H1 (cell line): Measurements from ENCODE around the gene PHTF1. TPM values are rescaled to one million over a fixed set of nuclear protein-coding genes. Genes with fewer than 3 reads are reported as not detected.
A peak's percentile ranks its signal among the peaks of the same experiment; 100 is the strongest.

ENCODE experiments used
- CTCF ChIA-PET: fragments of 300-600 bp; sonication (Branson Sonifier 250); formaldehyde crosslinking; loops from one replicate; lab custom pipeline; 2021; ENCODE audit not compliant: partially characterized antibody; lab: Charles Lee
- POLR2A ChIA-PET: fragments of 300-600 bp; sonication (Branson Sonifier 250); formaldehyde crosslinking; loops from one replicate; lab custom pipeline; 2021; ENCODE audit warnings: inconsistent platforms; ENCODE audit not compliant: partially characterized antibody; lab: Charles Lee
- DNase-seq, 2 experiments: peaks; one replicate each; pipeline versions ENCODE4 v3.0.0 to v3.0.0-alpha.2; 2010 to 2022; ENCODE audit warnings: low spot score in 2 of 2, low read depth in 1 of 2, mixed read lengths in 1 of 2
- FAIRE-seq: peaks from 2 replicates; lab custom pipeline; 2011; peaks lifted over from hg19 to GRCh38; lab: Jason Lieb, UNC
- H2AFZ ChIP-seq: 2 replicates; pipeline ENCODE4 v1.8.1; 2012; ENCODE audit warnings: low read length, inconsistent platforms
- H2AK5ac ChIP-seq: 2 replicates; pipeline ENCODE4 v1.6.1; 2013; ENCODE audit warnings: low read depth, low read length
- H2BK120ac ChIP-seq: replicated peaks from 2 replicates; pipeline ENCODE3; 2013; ENCODE audit warnings: low read depth, low read length, inconsistent platforms
- H2BK12ac ChIP-seq: 2 replicates; pipeline ENCODE4 v1.6.1; 2013; ENCODE audit warnings: low read depth, low read length
- H2BK15ac ChIP-seq: 2 replicates; pipeline ENCODE4 v1.6.1; 2013; ENCODE audit warnings: low read length
- H2BK20ac ChIP-seq: 2 replicates; pipeline ENCODE4 v1.6.1; 2013; ENCODE audit warnings: low read length
- H2BK5ac ChIP-seq: 2 replicates; pipeline ENCODE4 v1.6.1; 2013; ENCODE audit warnings: low read depth, low read length
- H3K14ac ChIP-seq: 2 replicates; pipeline ENCODE4 v1.6.1; 2013; ENCODE audit warnings: inconsistent platforms; ENCODE audit not compliant: insufficient read length
- H3K18ac ChIP-seq: 2 replicates; pipeline ENCODE4 v1.6.1; 2013; ENCODE audit warnings: low read length; ENCODE audit errors: extremely low read depth
- H3K23ac ChIP-seq: 2 replicates; pipeline ENCODE4 v1.6.1; 2013; ENCODE audit warnings: inconsistent platforms; ENCODE audit not compliant: insufficient read length
- H3K23me2 ChIP-seq: 2 replicates; pipeline ENCODE4 v1.6.1; 2013; ENCODE audit warnings: low read depth, low read length
- H3K27ac ChIP-seq: 2 replicates; pipeline ENCODE4 v1.6.1; 2011; ENCODE audit warnings: low read depth, low read length, inconsistent platforms
- H3K27me3 ChIP-seq, 4 experiments: replicated peaks in 1 of 4; 1 replicate in 1 of 4; 2 replicates in 3 of 4; pipeline versions ENCODE4 v1.6.1 to v1.8.1; 2011 to 2013; ENCODE audit warnings: low read length in 3 of 4, mild to moderate bottlenecking in 3 of 4, inconsistent platforms in 2 of 4, mixed read lengths in 2 of 4, moderate library complexity in 1 of 4; ENCODE audit not compliant: control insufficient read depth in 3 of 4, insufficient read depth in 3 of 4; ENCODE audit errors: extremely low read depth in 1 of 4
- H3K36me3 ChIP-seq, 4 experiments: 2 replicates each; pipeline versions ENCODE4 v1.6.1 to v1.8.1; 2011 to 2013; ENCODE audit warnings: mild to moderate bottlenecking in 4 of 4, low read length in 3 of 4, moderate library complexity in 2 of 4, control low read depth in 1 of 4, inconsistent platforms in 1 of 4; ENCODE audit not compliant: insufficient read depth in 4 of 4, control insufficient read depth in 2 of 4
- H3K4ac ChIP-seq: replicated peaks from 2 replicates; pipeline ENCODE3; 2013; ENCODE audit warnings: low read length, low read depth, mixed read lengths, inconsistent platforms; ENCODE audit not compliant: insufficient read length
- H3K4me1 ChIP-seq, 4 experiments: replicated peaks in 1 of 4; 1 replicate in 1 of 4; 2 replicates in 3 of 4; pipeline versions ENCODE4 v1.6.1 to v1.8.1; 2011 to 2013; ENCODE audit warnings: low read length in 3 of 4, inconsistent platforms in 2 of 4, mixed read lengths in 1 of 4; ENCODE audit not compliant: insufficient read depth in 4 of 4, control insufficient read depth in 3 of 4
- H3K4me2 ChIP-seq, 2 experiments: 2 replicates each; pipeline versions ENCODE4 v1.6.1 to v1.8.1; 2011 to 2013; ENCODE audit warnings: low read depth in 2 of 2, low read length in 2 of 2, control low read depth in 1 of 2, inconsistent platforms in 1 of 2, mild to moderate bottlenecking in 1 of 2; ENCODE audit not compliant: insufficient read depth in 1 of 2
- H3K4me3 ChIP-seq, 4 experiments: fragments of 200-600, 300-600 bp in 1 of 4; sonication (generic), shearing (Covaris generic), sonication (Bioruptor Twin) in 1 of 4; 2 replicates each; pipeline versions ENCODE4 v1.5.1 to v1.8.1; 2011 to 2016; ENCODE audit warnings: low read length in 4 of 4, low read depth in 3 of 4, control low read depth in 2 of 4, inconsistent platforms in 2 of 4, mild to moderate bottlenecking in 2 of 4, mixed read lengths in 1 of 4, moderate library complexity in 1 of 4; ENCODE audit not compliant: insufficient read depth in 2 of 4; ENCODE audit errors: extremely low read depth in 1 of 4
- H3K56ac ChIP-seq: replicated peaks from 2 replicates; pipeline ENCODE3; 2013; ENCODE audit warnings: low read depth, mild to moderate bottlenecking, mixed read lengths, low read length, inconsistent platforms; ENCODE audit not compliant: insufficient read length
- H3K79me1 ChIP-seq: 2 replicates; pipeline ENCODE4 v1.6.1; 2013; ENCODE audit warnings: low read depth, low read length, control low read depth
- H3K79me2 ChIP-seq, 2 experiments: 2 replicates each; pipeline versions ENCODE4 v1.6.1 to v1.8.1; 2012 to 2013; ENCODE audit warnings: low read length in 2 of 2, mild to moderate bottlenecking in 2 of 2, inconsistent platforms in 1 of 2; ENCODE audit not compliant: insufficient read depth in 2 of 2, control insufficient read depth in 1 of 2
- H3K9ac ChIP-seq, 4 experiments: replicated peaks in 1 of 4; 1 replicate in 1 of 4; 2 replicates in 3 of 4; pipeline versions ENCODE4 v1.6.1 to v1.8.1; 2011 to 2013; ENCODE audit warnings: low read depth in 3 of 4, low read length in 3 of 4, control low read depth in 2 of 4, mild to moderate bottlenecking in 2 of 4, moderate library complexity in 2 of 4, inconsistent platforms in 1 of 4; ENCODE audit errors: extremely low read depth in 1 of 4
- H3K9me3 ChIP-seq, 2 experiments: 2 replicates each; pipeline versions ENCODE4 v1.6.1 to v1.8.1; 2012 to 2013; ENCODE audit warnings: mild to moderate bottlenecking in 2 of 2, moderate library complexity in 2 of 2, control low read depth in 1 of 2, inconsistent platforms in 1 of 2, low read depth in 1 of 2, low read length in 1 of 2, mixed read lengths in 1 of 2; ENCODE audit not compliant: insufficient read depth in 2 of 2
- H4K20me1 ChIP-seq, 2 experiments: replicated peaks in 1 of 2; 2 replicates each; pipeline versions ENCODE3 to v1.8.1; 2011 to 2013; ENCODE audit warnings: inconsistent platforms in 2 of 2, low read length in 2 of 2, mild to moderate bottlenecking in 1 of 2; ENCODE audit not compliant: insufficient read depth in 2 of 2, control insufficient read depth in 1 of 2
- H4K5ac ChIP-seq: 2 replicates; pipeline ENCODE4 v1.6.1; 2013; ENCODE audit warnings: low read length, low read depth, mixed read lengths, inconsistent platforms; ENCODE audit not compliant: insufficient read length
- H4K8ac ChIP-seq: 2 replicates; pipeline ENCODE4 v1.8.0; 2013; ENCODE audit warnings: mild to moderate bottlenecking, moderate library complexity, low read length, inconsistent platforms; ENCODE audit not compliant: insufficient read depth; ENCODE audit errors: extremely low read depth
- H4K91ac ChIP-seq: replicated peaks from 2 replicates; pipeline ENCODE3; 2013; ENCODE audit warnings: low read length, mixed read lengths, inconsistent platforms; ENCODE audit not compliant: insufficient read length
- BACH1 ChIP-seq: IDR thresholded peaks from 2 replicates; pipeline ENCODE4 v1.6.1; 2012; ENCODE audit warnings: low read length, improper control_type of control experiment
- BCL11A ChIP-seq, 2 experiments: IDR thresholded peaks; one replicate each; pipeline ENCODE4 v1.6.1; 2011; ENCODE audit warnings: low read depth in 2 of 2, low read length in 2 of 2, mild to moderate bottlenecking in 2 of 2
- BRCA1 ChIP-seq: IDR thresholded peaks from 2 replicates; pipeline ENCODE4 v1.6.1; 2012; ENCODE audit warnings: low read depth, low read length, improper control_type of control experiment
- CBX5 ChIP-seq: fragments of 300-800, 300-1000 bp; sonication (generic); IDR thresholded peaks from 2 replicates; pipeline ENCODE4 v1.7.1; 2016; ENCODE audit warnings: antibody characterized with exemption, low read length, low read depth
- CBX8 ChIP-seq: fragments of 300-800, 300-1000 bp; sonication (generic); IDR thresholded peaks from 2 replicates; pipeline ENCODE4 v1.7.1; 2016; ENCODE audit warnings: low read depth, low read length, borderline replicate concordance
- CTBP2 ChIP-seq: IDR thresholded peaks from 2 replicates; pipeline ENCODE4 v1.7.0; 2011; ENCODE audit warnings: borderline replicate concordance, mild to moderate bottlenecking, moderate library complexity, mixed read lengths, low read length; ENCODE audit not compliant: insufficient read depth, insufficient read length
- EZH2 ChIP-seq: fragments of 200-600 bp; sonication (generic); IDR thresholded peaks from 2 replicates; pipeline ENCODE4 v1.7.1; 2012; ENCODE audit warnings: low read depth, mild to moderate bottlenecking, moderate library complexity, low read length, inconsistent platforms; ENCODE audit not compliant: severe bottlenecking
- MAFK ChIP-seq: IDR thresholded peaks from 2 replicates; pipeline ENCODE4 v1.6.1; 2012; ENCODE audit warnings: low read depth, mild to moderate bottlenecking, improper control_type of control experiment, low read length
- POLR2AphosphoS5 ChIP-seq: IDR thresholded peaks from 2 replicates; pipeline ENCODE4 v1.6.1; 2011; ENCODE audit warnings: low read depth, low read length
- RNF2 ChIP-seq: fragments of 200-900, 300-1000 bp; sonication (generic); IDR thresholded peaks from 2 replicates; pipeline ENCODE4 v1.7.1; 2016; ENCODE audit warnings: borderline replicate concordance, low read depth, mild to moderate bottlenecking, antibody characterized with exemption, low read length; ENCODE audit not compliant: poor library complexity, severe bottlenecking; ENCODE audit errors: missing control alignments
- SIX5 ChIP-seq: IDR thresholded peaks from 2 replicates; pipeline ENCODE4 v1.6.1; 2011; ENCODE audit warnings: mild to moderate bottlenecking, low read depth, low read length
- ZNF274 ChIP-seq: IDR thresholded peaks from 2 replicates; pipeline ENCODE4 v1.7.0; 2012; ENCODE audit warnings: low read length, borderline replicate concordance; ENCODE audit errors: extremely low read depth
- whole genome bisulfite sequencing, 2 experiments: shearing (Covaris generic) in 1 of 2; methylation state at CpG; one replicate each; pipeline versions ENCODE4 v1.1.6 to v1.1.7; 2013 to 2015; ENCODE audit warnings: low lambda C conversion rate in 2 of 2, mixed read lengths in 2 of 2, inconsistent platforms in 1 of 2, low coverage in 1 of 2, missing lambda C conversion rate in 1 of 2; ENCODE audit not compliant: insufficient replicate concordance in 2 of 2, insufficient coverage in 1 of 2, insufficient read length in 1 of 2; ENCODE audit errors: extremely low coverage in 1 of 2, missing lambda C conversion rate in 1 of 2; 5-methylcytosine and 5-hydroxymethylcytosine counted together
- polyA plus RNA-seq, 7 experiments: library from polyadenylated mRNA; depleted of rRNA in 3 of 7; stranded (reverse) in 5 of 7; unstranded in 2 of 7; fragments of >200 nt in 5 of 7; fragments of 200-250 nt in 2 of 7; gene quantifications; 1 replicate in 5 of 7; 2 replicates in 1 of 7; 4 replicates in 1 of 7; pipeline versions ENCODE4 v1.2.1 to v1.2.3, GENCODE V29; 2011 to 2013; ENCODE audit warnings: missing spikeins in 2 of 7, mixed read lengths in 2 of 7
- total RNA-seq: library from RNA; stranded (reverse); fragmentation: NEBNext Ultra II Directional; extraction: Animal tissue kit (Norgen Biotek cat#: 25700); gene quantifications from 2 replicates; pipeline ENCODE4 v1.2.1, GENCODE V29; 2021

The PHTF1 gene
- total and polyA plus RNA-seq, 2 of the 8 experiments (the other 6 are each of a cell fraction or from before 2014, with no cell fraction given) = 9.1 to 26.9 TPM

GRCh38 chr1:113770031-113770430 is 10.7 kb upstream of the PHTF1 start:
- POLR2A ChIA-PET = no interaction called here

More at GRCh38 chr1:113770031-113770430, 10.7 kb upstream of the PHTF1 start:
- no peak overlapping the region for H2BK20ac ChIP-seq
- H4K5ac ChIP-seq = no peak overlapping the region
- no peak overlapping the region for H3K4me2 ChIP-seq
- H3K4me1 ChIP-seq = peaks cover 0 to 10% (median 2%) of the 10 kb centered on the region in 4 experiments; a peak in 3 of 7 replicates
- peaks cover 0 to 15% (median 6%) of the 10 kb centered on the region in 4 experiments; a peak in 6 of 8 replicates for H3K36me3 ChIP-seq
- no peak overlapping the region for H3K56ac ChIP-seq
- no peaks in the 10 kb centered on the region for H3K9me3 ChIP-seq
- no peak overlapping the region for H4K8ac ChIP-seq
- no peak overlapping the region for H2AFZ ChIP-seq
- no peaks in the 10 kb centered on the region for H3K79me2 ChIP-seq
- WGBS, 2 experiments = 100% methylated on average over 1 of the region's 1 CpG; no CpG with 5 or more reads in 1 of the 2 experiments
- no peak overlapping the region for H2BK12ac ChIP-seq
- no peak overlapping the region for H3K23ac ChIP-seq
- H3K14ac ChIP-seq = no peak overlapping the region
- no peak overlapping the region for H2AK5ac ChIP-seq
- H2BK15ac ChIP-seq = no peak overlapping the region
- no peaks in the 10 kb centered on the region; the same call in 1 of the 2 replicates for H3K23me2 ChIP-seq
- no peak for DNase-seq
- peaks cover 0 to 1% (median 0%) of the 10 kb centered on the region in 4 experiments; a peak in 1 of 7 replicates for H3K27me3 ChIP-seq
- H3K4ac ChIP-seq = no peak overlapping the region
- no peak overlapping the region for H3K18ac ChIP-seq
- H4K20me1 ChIP-seq = no peaks in the 10 kb centered on the region
- TF ChIP-seq BRCA1 (no peak), EZH2 (no peak), ZNF274 (no peak), SIX5 (no peak), CBX8 (no peak), CTBP2 (no peak), CBX5 (no peak), BACH1 (no peak), POLR2AphosphoS5 (no peak), MAFK (no peak), BCL11A (IDR thresholded peaks at IDR 0.05; ENCODE audit: low read depth in 2 of 2, low read length in 2 of 2) (no peak), RNF2 (no peak)
- H3K9ac ChIP-seq = no peak overlapping the region
- no peak overlapping the region for H2BK5ac ChIP-seq
- H3K79me1 ChIP-seq = no peaks in the 10 kb centered on the region
- CTCF ChIA-PET = interaction anchor here (0.7 to 1.2 kb wide), 3 partner anchors 10 to 21 kb away, joined by 3 read pairs; no protein-coding TSS in a partner anchor
- FAIRE-seq = no peak
- no peak overlapping the region for H3K27ac ChIP-seq
- H3K4me3 ChIP-seq = peak overlapping the region in 1 of 4 experiments; percentile 4; a peak in 1 of 8 replicates
- H2BK120ac ChIP-seq = no peak overlapping the region
- H4K91ac ChIP-seq = no peak overlapping the region
